Panc1 (cell line): ENCODE results near the gene RPS15A.

ENCODE experiments used
- CTCF ChIP-seq: fragments of 450-650 bp; IDR thresholded peaks from 2 replicates; pipeline ENCODE4 v1.5.1; 2017; ENCODE audit warnings: mild to moderate bottlenecking
- REST ChIP-seq, 2 experiments: IDR thresholded peaks; 2 replicates each; pipeline ENCODE4 v1.6.1; 2011 to 2012; ENCODE audit warnings: low read depth in 2 of 2, control low read depth in 1 of 2, low read length in 1 of 2, mild to moderate bottlenecking in 1 of 2, moderate library complexity in 1 of 2; ENCODE audit not compliant: insufficient read depth in 1 of 2

GRCh38 chr16:18800293-18800692 is 10.2 kb upstream of the RPS15A start:
- TF ChIP-seq CTCF (no peak), REST (IDR thresholded peaks at IDR 0.05; ENCODE audit: insufficient read depth in 1 of 2, low read depth in 2 of 2, low read length in 1 of 2) (no peak)
